ENCODE data around the gene BORCS8. TPM values are rescaled to one million over a fixed set of nuclear protein-coding genes. Genes with fewer than 3 reads are reported as not detected.
"Not testable (repeated sequence)": the region's sequence is repeated elsewhere in the genome, so short reads cannot be mapped to it uniquely, and the experiment has no call there.

BORCS8 gene
- 10 to 100 TPM in 8 of 12 donors, 1 to 10 TPM in 3, not detected in 1; 8.6 to 15.4 (median 11.8) TPM for polyA plus RNA-seq (ENCODE audit: insufficient read length in 12 of 12)
- long read RNA-seq, donor 1, transcript BORCS8-203 (4 exons, 1,489 nt), result major isoform, 8 of 17 reads
- long read RNA-seq, donor 1, transcript BORCS8-209 (1 exons, 3,698 nt), result minor isoform, 6 of 17 reads
- long read RNA-seq, donor 1, partial matches to known transcripts, result 0 of 17 reads
- long read RNA-seq, donor 1, other reads (novel, unspliced or antisense), result 0 of 17 reads
- long read RNA-seq, donor 2, partial matches to known transcripts, result 0 of 7 reads
- long read RNA-seq, donor 2, other reads (novel, unspliced or antisense), result 0 of 7 reads
- long read RNA-seq, donor 3, transcript BORCS8-209 (1 exons, 3,698 nt), result major isoform, 8 of 10 reads
- long read RNA-seq, donor 3, partial matches to known transcripts, result 0 of 10 reads
- long read RNA-seq, donor 3, other reads (novel, unspliced or antisense), result 0 of 10 reads
- long read RNA-seq, donor 4, partial matches to known transcripts, result 0 of 7 reads
- long read RNA-seq, donor 4, other reads (novel, unspliced or antisense), result 0 of 7 reads
- long read RNA-seq, donor 5, transcript BORCS8-209 (1 exons, 3,698 nt), result major isoform, 11 of 19 reads
- long read RNA-seq, donor 5, transcript BORCS8-203 (4 exons, 1,489 nt), result minor isoform, 5 of 19 reads
- long read RNA-seq, donor 5, partial matches to known transcripts, result 0 of 19 reads
- long read RNA-seq, donor 5, other reads (novel, unspliced or antisense), result 0 of 19 reads
- long read RNA-seq, donor 6, partial matches to known transcripts, result 0 of 7 reads
- long read RNA-seq, donor 6, other reads (novel, unspliced or antisense), result 0 of 7 reads
- long read RNA-seq, donor 7, transcript BORCS8-209 (1 exons, 3,698 nt), result major isoform, 5 of 13 reads
- long read RNA-seq, donor 7, partial matches to known transcripts, result 0 of 13 reads
- long read RNA-seq, donor 7, other reads (novel, unspliced or antisense), result 0 of 13 reads
- long read RNA-seq, donor 8, transcript BORCS8-209 (1 exons, 3,698 nt), result major isoform, 9 of 16 reads
- long read RNA-seq, donor 8, partial matches to known transcripts, result 0 of 16 reads
- long read RNA-seq, donor 8, other reads (novel, unspliced or antisense), result 0 of 16 reads
- long read RNA-seq, donor 9, partial matches to known transcripts, result 0 of 6 reads
- long read RNA-seq, donor 9, other reads (novel, unspliced or antisense), result 0 of 6 reads
- long read RNA-seq, donor 10, transcript BORCS8-209 (1 exons, 3,698 nt), result major isoform, 7 of 14 reads
- long read RNA-seq, donor 10, partial matches to known transcripts, result 0 of 14 reads
- long read RNA-seq, donor 10, other reads (novel, unspliced or antisense), result 0 of 14 reads
- long read RNA-seq, donor 11, transcript BORCS8-203 (4 exons, 1,489 nt), result minor isoform, 5 of 14 reads
- long read RNA-seq, donor 11, transcript BORCS8-209 (1 exons, 3,698 nt), result major isoform, 6 of 14 reads
- long read RNA-seq, donor 11, partial matches to known transcripts, result 0 of 14 reads
- long read RNA-seq, donor 11, other reads (novel, unspliced or antisense), result 0 of 14 reads

- DNase-seq, result peak; percentile 100
Measured at GRCh38 chr19:19192078-19192882, at the start of gene BORCS8, which contains the start of gene RFXANK. Gene BORCS8, minus strand, starts transcription at chr19:19192152. Its CDS starts 35 bp downstream, at chr19:19192117. Gene RFXANK, plus strand, starts transcription at chr19:19192258. Its CDS starts 1,689 bp downstream, at chr19:19193947.

- DNase-seq, result no peak
Measured at GRCh38 chr19:19240476-19240875, 48.5 kb upstream of the BORCS8 start.

DNA sequence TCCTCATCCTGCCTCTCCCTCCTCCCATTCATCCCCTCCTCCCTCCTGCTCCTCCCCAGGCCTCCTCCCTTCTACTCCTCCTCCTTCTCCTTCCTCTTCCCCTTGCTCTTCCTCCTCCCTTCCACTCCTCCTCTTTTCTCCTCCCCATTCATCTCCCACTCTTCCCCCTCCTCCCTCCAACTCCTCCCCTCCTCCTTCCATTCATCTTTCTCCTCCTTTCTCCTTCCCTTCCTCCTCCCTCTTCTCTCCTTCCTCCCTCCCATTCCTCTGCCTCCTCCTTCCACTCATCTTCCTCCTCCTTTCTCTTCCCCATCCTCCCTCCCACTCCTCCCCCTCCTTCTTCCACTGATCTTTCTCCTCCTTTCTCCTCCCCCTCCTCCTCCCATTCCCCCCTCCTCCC is 47.7 kb upstream of the BORCS8 start:
- DNase-seq, result no peak

DNA sequence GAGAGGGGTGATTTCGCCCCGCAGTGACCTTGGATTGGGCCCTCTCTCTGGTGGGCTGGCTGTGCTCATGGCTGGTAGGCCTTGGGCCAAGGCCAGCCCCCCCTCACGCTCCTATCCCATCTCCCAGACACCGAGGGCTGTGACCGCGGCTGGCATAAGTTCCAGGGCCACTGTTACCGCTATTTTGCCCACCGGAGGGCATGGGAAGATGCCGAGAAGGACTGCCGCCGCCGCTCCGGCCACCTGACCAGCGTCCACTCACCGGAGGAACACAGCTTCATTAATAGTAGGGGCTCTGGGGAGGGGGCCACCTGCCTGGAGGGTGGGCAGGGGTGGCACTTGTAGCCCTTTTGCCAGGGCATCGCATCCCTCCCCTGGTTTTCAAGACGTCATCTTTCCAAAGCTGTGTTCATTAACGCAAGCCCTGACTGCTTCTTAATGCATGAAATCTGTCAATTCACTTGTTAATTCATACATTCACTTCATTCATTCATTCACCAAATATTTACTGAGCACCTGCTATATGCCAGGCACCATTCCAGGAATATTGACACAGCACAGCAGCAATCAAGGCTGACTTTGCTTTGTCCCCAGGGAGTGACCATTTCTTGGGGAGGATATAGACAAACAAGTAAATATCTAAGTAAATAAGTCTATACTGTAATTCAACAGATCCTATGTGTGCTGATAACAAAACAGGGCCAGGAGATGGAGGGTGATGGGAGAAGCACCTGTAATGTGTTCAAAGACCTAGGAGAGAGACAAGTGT is 46.4 kb upstream of the BORCS8 start:
- DNase-seq, result no peak

DNA sequence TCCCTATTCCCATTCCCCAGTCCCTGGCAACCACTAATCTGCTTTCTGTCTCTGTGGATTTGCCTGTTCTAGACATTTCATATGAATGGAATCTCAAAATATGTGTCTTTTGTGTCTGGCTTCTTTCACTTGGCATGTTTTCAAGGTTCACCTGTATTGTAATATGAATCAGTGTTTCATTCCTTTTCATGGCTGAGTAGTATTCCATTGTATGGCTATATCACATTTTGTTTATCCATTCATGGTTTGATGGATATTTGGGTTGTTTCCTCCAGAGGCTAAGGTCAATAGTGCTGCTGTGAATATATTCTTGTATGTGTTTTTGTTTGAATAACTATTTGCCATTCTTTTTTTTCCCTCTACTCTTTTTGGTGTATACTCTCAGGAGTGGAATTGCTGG is 44.2 kb upstream of the BORCS8 start:
- DNase-seq, result no peak

GRCh38 chr19:19234220-19234816 is 42.4 kb upstream of the BORCS8 start:
- no peak for DNase-seq

- DNase-seq, result no peak
Measured at GRCh38 chr19:19232261-19232721, 40.3 kb upstream of the BORCS8 start.

DNA sequence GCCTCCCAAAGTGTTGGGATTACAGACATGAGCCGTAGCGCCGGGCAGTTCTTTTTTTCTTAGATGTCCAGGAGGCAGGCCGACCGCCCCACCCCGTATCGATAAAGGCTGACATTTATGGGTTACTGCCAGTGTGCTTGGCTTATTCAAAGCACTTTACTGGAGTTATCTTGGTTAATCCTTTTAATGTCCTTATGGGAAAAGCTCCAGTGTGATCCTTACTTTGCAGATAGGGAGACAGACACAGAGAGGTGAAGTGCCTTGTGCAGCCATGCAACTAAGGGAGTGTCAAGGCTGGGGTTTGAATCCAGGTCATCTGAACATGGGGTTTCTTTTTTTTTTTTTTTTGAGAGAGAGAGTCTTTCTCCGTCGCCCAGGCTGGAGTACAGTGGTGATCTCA is 39.0 kb upstream of the BORCS8 start:
- DNase-seq, result no peak

- no peak for DNase-seq
Measured at GRCh38 chr19:19229701-19230100, 37.7 kb upstream of the BORCS8 start.

- DNase-seq, result no peak
Measured at GRCh38 chr19:19227217-19227616, 35.3 kb upstream of the BORCS8 start.

- no peak for DNase-seq
Measured at GRCh38 chr19:19226663-19227062, 34.7 kb upstream of the BORCS8 start.

DNA sequence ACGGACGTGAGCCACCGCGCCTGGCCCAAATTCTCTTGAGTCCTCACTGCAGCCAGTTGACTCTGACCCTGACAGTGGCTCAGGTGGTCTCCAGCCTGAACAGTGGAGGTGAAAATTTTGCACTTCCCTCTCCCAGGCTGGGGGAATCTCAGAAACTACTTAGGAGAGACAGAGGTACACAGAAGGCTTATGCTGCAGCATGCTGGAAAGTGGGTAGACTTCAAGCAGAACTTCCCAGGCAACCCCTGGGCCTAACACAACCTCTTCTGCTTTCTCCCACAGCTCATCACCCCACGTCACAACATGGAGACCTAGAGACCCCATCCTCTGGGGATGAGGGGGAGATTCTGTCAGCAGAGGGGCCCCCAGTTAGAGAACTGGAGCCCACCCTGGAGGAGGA is 34.3 kb upstream of the BORCS8 start:
- DNase-seq, result no peak

GRCh38 chr19:19224852-19225494 is 33.0 kb upstream of the BORCS8 start:
- peak; percentile 19 for DNase-seq

GRCh38 chr19:19224150-19224851 is 32.3 kb upstream of the BORCS8 start:
- DNase-seq, result no peak

DNA sequence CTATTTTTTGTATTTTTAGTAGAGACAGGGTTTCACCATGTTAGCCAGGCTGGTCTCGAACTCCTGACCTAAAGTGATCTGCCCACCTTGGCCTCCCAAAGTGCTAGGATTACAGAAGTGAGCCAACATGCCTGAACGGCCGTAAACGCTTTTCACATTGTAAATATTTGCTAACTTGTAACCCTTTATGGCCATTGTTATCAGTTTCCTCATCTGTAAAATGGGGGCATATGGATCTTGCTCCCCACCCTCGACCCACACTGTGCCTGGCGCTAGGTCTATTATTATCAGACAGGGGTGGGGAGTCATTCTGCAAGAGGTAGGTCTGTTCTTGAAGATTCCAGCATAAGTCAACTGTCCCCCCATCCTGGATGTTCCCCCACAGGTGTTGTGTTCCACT is 31.7 kb upstream of the BORCS8 start:
- DNase-seq, result no peak

- DNase-seq, result no peak
Measured at GRCh38 chr19:19223060-19223459, 31.1 kb upstream of the BORCS8 start.

DNA sequence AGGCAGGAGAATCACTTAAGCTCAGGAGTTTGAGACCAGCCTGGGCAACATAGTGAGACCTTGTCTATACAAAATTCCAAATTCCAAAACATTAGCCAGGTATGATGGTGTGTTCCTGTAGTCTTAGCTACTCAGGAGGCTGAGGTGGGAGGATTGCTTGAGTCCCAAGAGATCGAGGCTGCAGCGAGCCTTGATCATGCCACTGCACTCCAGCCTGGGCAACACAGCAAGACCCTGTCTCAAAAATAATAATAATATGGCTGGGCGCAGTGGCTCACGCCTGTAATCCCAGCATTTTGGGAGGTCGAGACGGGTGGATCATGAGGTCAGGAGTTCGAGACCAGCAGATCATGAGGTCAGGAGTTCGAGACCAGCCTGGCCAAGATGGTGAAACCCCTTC is 29.0 kb upstream of the BORCS8 start:
- not testable (repeated sequence) for DNase-seq

- no peak for DNase-seq
Measured at GRCh38 chr19:19218911-19219310, 27.0 kb upstream of the BORCS8 start.

Measured in muscle of arm (tissue), 14 donors.